ENCODE data around the gene MPP2.

GRCh38 chr17:43938838-43939182 lies 31.5 kb upstream of the MPP2 start:
- no peak for TF ChIP-seq NFIC (IDR thresholded peaks at IDR 0.05)
- TF ChIP-seq, protein P1, sequence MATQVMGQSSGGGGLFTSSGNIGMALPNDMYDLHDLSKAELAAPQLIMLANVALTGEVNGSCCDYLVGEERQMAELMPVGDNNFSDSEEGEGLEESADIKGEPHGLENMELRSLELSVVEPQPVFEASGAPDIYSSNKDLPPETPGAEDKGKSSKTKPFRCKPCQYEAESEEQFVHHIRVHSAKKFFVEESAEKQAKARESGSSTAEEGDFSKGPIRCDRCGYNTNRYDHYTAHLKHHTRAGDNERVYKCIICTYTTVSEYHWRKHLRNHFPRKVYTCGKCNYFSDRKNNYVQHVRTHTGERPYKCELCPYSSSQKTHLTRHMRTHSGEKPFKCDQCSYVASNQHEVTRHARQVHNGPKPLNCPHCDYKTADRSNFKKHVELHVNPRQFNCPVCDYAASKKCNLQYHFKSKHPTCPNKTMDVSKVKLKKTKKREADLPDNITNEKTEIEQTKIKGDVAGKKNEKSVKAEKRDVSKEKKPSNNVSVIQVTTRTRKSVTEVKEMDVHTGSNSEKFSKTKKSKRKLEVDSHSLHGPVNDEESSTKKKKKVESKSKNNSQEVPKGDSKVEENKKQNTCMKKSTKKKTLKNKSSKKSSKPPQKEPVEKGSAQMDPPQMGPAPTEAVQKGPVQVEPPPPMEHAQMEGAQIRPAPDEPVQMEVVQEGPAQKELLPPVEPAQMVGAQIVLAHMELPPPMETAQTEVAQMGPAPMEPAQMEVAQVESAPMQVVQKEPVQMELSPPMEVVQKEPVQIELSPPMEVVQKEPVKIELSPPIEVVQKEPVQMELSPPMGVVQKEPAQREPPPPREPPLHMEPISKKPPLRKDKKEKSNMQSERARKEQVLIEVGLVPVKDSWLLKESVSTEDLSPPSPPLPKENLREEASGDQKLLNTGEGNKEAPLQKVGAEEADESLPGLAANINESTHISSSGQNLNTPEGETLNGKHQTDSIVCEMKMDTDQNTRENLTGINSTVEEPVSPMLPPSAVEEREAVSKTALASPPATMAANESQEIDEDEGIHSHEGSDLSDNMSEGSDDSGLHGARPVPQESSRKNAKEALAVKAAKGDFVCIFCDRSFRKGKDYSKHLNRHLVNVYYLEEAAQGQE (IDR thresholded peaks at IDR 0.05; ENCODE audit: low read depth), result no peak
- no peak for TF ChIP-seq CREB1 (IDR thresholded peaks at IDR 0.05; ENCODE audit: low read depth)
- no peak for TF ChIP-seq TCF12 (IDR thresholded peaks at IDR 0.05; ENCODE audit: low read depth)
- TF ChIP-seq RAD21 (IDR thresholded peaks at IDR 0.05; ENCODE audit: low read depth), result no peak
- TF ChIP-seq TEAD4 (IDR thresholded peaks at IDR 0.05), result no peak
- TF ChIP-seq EP300 (IDR thresholded peaks at IDR 0.05; ENCODE audit: borderline replicate concordance), result no peak
